ENCODE measurements around the gene DENND5A. TPM values are rescaled to one million over a fixed set of nuclear protein-coding genes. Genes with fewer than 3 reads are reported as not detected.

The DENND5A gene
- total RNA-seq, 3 donors from 2014 or later, result 8.3 to 75.7 (median 17.3) TPM

GRCh38 chr11:9151631-9152030 is 113.5 kb downstream of the DENND5A start:
- Histone ChIP-seq H3K4me3 (no peak overlapping the region), H3K36me3 (ENCODE audit: low read depth) (peaks cover 3% of the 10 kb centered on the region), H3K4me1 (ENCODE audit: low read depth) (no peaks in the 10 kb centered on the region), H3K9me3 (no peaks in the 10 kb centered on the region)
- ATAC-seq (no peak), DNase-seq (no peak)
- intact Hi-C loops (cut with DNase I, micrococcal nuclease), result no loop called here
- TF ChIP-seq CTCF (IDR thresholded peaks at IDR 0.05), result no peak

- no peak overlapping the region for H3K4me3 ChIP-seq
- no peaks in the 10 kb centered on the region for H3K4me1 ChIP-seq (ENCODE audit: low read depth)
- intact Hi-C loops (cut with DNase I, micrococcal nuclease), result no loop called here
- no peaks in the 10 kb centered on the region for H3K9me3 ChIP-seq
- DNase-seq (no peak), ATAC-seq (no peak)
- H3K36me3 ChIP-seq (ENCODE audit: low read depth), result peaks cover 3% of the 10 kb centered on the region
- TF ChIP-seq CTCF (IDR thresholded peaks at IDR 0.05), result no peak
Observed at GRCh38 chr11:9150926-9151325, 114.2 kb downstream of the DENND5A start.

- Histone ChIP-seq H3K36me3 (ENCODE audit: low read depth) (peaks cover 3% of the 10 kb centered on the region), H3K9me3 (no peaks in the 10 kb centered on the region), H3K4me1 (ENCODE audit: low read depth) (no peaks in the 10 kb centered on the region), H3K4me3 (no peak overlapping the region)
- ATAC-seq (no peak), DNase-seq (no peak)
- intact Hi-C loops (cut with DNase I, micrococcal nuclease), result no loop called here
- no peak for TF ChIP-seq CTCF (IDR thresholded peaks at IDR 0.05)
Observed at GRCh38 chr11:9150501-9150900, 114.6 kb downstream of the DENND5A start.

GRCh38 chr11:9148727-9149126 is 116.4 kb downstream of the DENND5A start:
- intact Hi-C loops (cut with DNase I, micrococcal nuclease), result no loop called here
- H3K36me3 ChIP-seq (ENCODE audit: low read depth), result no peaks in the 10 kb centered on the region

GRCh38 chr11:9148035-9148434 is 117.1 kb downstream of the DENND5A start:
- H3K4me1 ChIP-seq (ENCODE audit: low read depth), result no peaks in the 10 kb centered on the region
- intact Hi-C loops (cut with DNase I, micrococcal nuclease), result no loop called here
- no peaks in the 10 kb centered on the region for H3K9me3 ChIP-seq
- no peaks in the 10 kb centered on the region for H3K36me3 ChIP-seq (ENCODE audit: low read depth)
- H3K4me3 ChIP-seq, result no peak overlapping the region
- DNase-seq (no peak), ATAC-seq (no peak)
- no peak for TF ChIP-seq CTCF (IDR thresholded peaks at IDR 0.05)

More at GRCh38 chr11:9148727-9149126, 116.4 kb downstream of the DENND5A start:
- no peak for TF ChIP-seq CTCF (IDR thresholded peaks at IDR 0.05)
- Histone ChIP-seq H3K9me3 (no peaks in the 10 kb centered on the region), H3K4me3 (no peak overlapping the region), H3K4me1 (ENCODE audit: low read depth) (no peaks in the 10 kb centered on the region)
- ATAC-seq (no peak), DNase-seq (no peak)

- ATAC-seq (no peak), DNase-seq (no peak)
- intact Hi-C loops (cut with DNase I, micrococcal nuclease), result no loop called here
- Histone ChIP-seq H3K4me1 (ENCODE audit: low read depth) (no peaks in the 10 kb centered on the region), H3K36me3 (ENCODE audit: low read depth) (no peaks in the 10 kb centered on the region), H3K4me3 (no peak overlapping the region), H3K9me3 (no peaks in the 10 kb centered on the region)
- TF ChIP-seq CTCF (IDR thresholded peaks at IDR 0.05), result no peak
Observed at GRCh38 chr11:9146477-9146876, 118.7 kb downstream of the DENND5A start.
